ENCODE measurements around the gene ATM.

The ATM gene

DNA sequence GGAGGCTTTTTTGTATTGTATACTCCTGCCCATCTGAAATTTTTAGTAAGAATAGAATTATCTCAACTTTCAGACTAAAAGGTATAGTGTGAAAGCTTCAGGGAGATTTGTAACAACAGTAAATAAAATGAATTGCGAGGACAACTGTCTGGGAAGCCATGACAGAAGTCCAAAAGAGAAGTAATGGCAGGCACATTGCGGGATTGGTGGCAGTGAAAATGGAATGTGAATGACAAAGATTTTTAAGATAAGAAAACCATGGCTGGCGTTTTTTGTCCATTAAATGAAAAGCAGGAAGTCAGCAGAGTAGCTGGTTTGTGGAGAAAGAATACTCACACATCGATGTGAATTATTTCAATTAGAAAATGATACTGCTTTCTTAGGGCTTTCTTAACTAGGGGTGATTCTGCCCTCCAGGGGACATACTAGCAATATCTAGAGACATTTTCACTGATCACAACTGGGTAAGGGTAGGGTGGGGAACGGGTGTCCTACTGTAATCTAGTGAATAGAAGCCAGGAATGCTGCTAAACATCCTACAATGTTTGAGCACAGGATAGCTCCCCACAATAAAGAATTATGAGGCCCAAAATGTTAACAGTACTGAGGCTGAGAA is 2.0 kb upstream of the ATM start:
- no peak for DNase-seq (ENCODE audit: low read depth)

DNA sequence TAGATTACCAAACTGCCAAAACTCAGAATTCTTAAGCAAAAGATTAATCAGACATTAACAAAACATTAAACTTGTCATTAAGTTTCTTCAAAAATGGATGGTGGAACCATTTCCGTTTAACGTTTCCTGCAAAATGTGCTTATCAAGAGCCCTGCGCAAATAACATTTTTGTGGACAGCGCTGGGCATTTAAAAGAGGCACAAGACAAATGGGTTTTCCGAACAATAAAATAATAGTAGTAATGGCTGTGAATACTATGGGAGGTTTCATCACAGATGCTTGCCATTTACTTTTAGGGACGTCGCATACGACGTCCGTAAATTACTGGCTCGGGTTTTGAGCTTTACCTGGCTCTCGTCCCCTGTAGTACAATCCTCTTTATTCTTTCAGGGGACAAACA is 1.5 kb upstream of the ATM start:
- no peak for DNase-seq (ENCODE audit: low read depth)

DNA sequence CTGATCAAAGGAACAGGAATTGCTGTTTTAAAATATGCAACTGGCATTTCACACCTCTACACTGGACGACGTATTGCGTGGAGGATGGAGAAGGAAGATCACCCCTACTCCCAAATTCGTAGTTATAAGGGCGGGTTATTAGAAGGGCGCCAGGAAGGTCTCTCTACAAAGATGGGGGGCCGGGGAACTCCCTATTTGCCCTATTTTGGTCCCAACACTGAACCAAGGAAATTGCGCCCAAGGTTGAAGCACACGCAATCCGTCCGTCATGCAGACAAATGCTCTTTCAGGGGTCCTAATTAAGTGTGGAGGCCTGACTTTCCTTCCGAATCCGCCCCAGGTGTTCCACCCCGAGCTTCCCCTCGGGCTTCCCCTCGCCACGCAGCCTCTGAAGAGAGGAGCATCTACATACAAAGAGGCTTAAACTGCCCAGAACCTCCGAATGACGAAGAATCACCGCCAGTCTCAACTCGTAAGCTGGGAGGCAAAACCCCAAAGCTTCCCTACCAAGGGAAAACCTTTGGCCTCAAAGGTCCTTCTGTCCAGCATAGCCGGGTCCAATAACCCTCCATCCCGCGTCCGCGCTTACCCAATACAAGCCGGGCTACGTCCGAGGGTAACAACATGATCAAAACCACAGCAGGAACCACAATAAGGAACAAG is 825 bp upstream of the ATM start:
- DNase-seq (ENCODE audit: low read depth), result no peak

DNA sequence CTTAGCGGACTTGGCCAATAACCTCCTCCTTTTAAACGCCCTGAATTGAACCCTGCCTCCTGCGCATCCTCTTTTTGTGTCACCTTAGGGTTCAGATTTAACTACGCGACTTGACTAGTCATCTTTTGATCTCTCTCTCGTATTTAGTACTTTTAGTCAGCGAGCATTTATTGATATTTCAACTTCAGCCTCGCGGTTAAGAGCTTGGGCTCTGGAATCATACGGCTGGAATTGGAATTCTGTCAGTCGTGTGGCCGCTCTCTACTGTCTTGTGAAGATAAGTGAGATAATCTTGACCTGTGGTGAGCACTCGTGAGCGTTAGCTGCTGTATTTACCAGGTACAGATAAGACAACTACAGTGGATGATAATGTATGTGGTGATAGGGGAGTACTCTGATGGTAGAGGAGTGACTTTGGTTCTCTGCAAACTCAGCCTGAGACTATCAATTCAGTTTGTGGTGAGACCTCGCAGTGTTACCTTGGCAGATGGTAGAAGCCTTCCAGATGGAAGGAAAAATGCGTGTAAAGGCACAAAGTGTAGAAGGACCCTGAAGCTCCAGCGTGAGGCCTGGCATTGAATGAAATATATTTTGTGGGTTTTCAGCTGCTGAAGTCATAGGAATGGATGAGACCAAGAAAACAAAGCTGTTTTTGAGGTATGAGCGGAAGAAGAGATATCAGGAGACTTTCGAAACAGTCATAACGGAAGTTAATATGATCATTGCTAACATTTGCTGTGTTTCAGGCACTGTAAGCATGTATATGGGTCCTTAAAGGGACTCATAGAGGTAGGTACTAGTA is 682 bp downstream of the ATM start:
- peak; percentile 69 for DNase-seq (ENCODE audit: low read depth)

DNA sequence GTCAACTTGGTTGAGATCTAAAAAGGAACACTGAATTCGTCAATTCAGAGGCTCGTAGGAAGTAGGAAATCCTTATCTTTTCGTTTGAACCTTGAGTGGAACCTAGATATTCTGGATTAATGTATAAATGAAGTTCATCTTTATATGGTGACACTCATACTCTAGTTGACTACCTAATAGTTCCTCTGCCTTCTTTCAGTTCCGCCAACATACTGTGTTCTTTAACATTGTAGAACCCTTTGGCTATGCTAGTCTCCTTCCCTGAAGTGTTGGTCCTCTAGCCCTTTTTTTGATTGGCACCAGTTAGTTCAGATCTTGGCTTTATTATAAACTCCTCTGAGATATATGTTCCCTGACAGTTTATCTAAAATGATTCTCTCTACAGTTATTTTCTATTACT is 1.5 kb downstream of the ATM start:
- no peak for DNase-seq (ENCODE audit: low read depth)

DNA sequence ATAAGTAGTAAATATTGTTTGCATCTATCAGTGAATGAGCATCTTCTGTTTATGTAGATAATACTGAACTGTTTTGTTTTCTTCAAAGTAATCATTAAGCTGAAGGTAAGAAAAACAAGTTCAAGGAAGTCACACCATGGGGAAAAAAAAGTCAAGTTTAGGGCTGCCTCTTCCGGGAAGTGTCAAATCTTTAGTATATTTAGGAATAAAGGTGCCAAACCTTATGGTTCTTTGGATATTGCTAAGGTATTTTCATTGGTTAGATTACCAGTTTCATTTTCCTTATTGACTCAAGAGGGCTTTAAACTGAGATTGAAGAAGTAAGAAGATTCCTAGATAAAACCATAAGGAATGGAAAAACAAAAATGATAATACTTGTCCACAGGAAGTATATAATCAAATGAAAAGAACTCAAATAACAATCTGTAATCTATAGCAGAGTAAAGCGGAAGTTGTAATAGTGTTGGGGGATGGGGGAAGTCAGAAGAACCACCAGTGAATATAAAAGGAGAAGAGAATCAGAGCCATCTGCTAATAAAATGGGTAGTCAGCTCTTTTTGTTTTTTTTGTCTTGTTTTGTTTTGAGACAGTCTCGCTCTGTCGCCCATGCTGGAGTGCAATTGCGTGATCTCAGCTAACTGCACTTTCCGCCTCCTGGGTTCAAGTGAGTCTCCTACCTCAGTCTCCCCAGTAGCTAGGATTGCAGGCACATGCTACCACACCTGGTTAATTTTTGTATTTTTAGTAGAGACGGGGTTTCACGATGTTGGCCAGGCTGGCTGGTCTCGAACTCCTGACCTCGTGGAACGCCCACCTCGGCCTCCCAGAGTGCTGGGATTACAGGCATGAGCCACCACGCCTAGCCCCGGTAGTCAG is 2.3 kb downstream of the ATM start:
- DNase-seq (ENCODE audit: low read depth), result no peak

DNA sequence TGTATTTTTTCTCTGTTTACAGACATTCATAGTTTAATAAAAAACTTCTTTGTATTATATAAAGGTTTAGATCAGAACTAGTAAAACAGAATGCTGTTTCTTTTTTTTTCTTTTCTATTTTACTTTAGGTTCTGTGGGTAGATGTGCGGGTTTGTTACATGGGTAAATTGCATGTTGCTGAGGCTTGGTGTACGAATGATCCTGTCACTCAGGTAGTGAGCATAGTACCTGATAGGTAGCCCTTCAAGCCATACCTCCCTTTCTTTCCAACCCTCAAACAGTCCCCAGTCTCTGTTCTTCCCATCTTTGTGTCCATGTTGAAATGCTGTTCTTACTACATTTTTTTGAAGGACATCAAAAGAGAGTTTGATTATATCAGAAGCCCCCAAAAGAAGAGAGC is 3.2 kb downstream of the ATM start:
- DNase-seq (ENCODE audit: low read depth), result no peak

DNA sequence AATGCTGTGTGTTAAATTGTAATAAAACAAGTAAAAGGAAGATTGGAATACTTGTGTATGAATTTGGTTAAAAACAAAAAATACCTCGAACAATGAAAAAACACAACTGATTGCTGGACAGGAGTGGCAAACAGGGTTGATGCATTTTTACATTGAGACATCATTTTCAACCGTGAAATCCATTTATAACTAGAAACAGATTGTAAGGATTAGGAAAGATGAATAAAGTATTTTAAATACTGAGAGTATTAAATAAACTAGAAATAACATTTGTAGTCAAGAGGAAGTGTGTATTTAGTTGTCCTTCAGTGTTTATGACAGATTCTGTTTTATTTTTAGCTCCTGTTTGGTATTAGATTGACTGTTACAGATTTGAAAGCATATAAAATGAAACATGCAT is 5.4 kb downstream of the ATM start:
- DNase-seq (ENCODE audit: low read depth), result no peak

DNA sequence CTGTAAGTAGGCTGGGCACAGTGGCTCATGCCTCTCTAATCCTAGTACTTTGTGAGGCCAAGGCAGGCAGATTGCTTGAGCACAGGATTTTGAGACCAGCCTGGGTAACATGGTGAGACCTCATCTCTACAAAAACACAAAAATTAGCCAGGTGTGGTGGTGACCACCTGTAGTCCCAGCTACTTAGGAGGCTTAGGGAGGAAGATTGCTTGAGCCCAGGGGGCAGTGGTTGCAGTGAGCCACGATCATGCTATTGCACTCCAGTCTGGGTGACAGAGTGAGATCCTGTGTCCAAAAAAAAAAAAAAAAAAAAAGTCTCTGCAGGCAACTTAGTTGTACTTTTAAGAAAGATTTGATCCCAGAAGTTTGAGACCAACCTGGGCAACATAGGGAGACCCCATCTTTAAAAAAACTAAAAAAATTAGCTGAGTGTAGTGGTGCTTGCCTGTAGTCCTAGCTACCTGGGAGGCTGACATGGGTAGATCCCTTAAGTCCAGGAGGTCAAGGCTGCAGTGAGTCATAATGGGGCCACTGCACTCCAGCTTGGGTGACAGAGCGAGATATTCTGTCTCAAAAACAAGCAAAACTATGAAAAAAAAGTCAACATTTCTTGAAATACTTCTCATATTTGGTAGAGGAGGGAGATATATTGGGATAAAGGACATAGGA is 10.5 kb downstream of the ATM start:
- no peak for DNase-seq (ENCODE audit: low read depth)

DNA sequence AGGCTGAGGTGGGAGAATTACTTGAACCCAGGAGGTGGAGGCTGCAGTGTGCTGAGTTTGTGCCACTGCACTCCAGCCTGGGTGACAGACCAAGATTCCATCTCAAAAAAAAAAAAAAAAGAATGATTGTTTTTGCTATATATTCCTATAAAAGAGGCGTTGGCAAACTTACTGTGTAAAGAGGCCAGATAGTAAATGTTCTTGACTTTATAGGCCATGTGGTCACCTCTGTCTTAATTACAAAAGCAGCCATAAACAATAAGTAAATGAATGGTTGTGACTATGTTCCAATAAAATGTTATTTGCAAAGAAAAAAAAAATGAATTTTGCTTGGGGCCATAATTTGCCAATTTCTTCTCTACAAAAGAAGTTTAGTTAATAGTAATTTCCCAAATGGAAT is 12.3 kb downstream of the ATM start:
- no peak for DNase-seq (ENCODE audit: low read depth)

DNA sequence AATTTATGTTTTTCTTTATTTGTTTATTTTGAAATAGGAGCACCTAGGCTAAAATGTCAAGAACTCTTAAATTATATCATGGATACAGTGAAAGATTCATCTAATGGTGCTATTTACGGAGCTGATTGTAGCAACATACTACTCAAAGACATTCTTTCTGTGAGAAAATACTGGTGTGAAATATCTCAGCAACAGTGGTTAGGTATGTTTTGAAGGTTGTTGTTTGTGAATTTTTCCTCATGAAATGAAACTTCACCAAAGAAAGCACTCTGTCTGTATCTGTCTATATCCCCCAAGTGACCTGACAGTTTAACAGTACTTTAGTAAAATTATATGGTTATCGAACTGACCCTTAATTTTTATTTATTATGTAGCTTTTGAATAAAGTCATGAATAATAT is 12.8 kb downstream of the ATM start:
- no peak for DNase-seq (ENCODE audit: low read depth)

DNA sequence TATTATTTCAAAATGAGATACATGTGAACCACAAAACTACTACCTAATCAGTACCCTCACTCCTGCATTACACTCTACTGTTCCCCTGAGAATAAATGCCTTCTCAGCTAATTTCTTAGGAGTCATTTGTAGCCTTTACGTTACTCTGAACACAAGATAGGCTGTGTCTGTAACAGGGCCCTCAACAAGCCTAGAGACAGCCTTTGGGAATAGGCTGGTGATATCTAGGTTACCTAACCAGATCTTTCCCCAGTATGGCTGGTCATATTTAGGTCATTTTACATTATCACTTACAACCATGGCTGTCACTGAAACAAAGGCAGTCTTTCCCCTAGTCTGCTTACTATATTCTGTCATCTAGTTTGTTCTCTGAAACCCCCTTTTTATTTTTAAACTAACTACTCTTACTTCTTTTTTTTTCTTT is 14.2 kb downstream of the ATM start:
- no peak for DNase-seq (ENCODE audit: low read depth)

DNA sequence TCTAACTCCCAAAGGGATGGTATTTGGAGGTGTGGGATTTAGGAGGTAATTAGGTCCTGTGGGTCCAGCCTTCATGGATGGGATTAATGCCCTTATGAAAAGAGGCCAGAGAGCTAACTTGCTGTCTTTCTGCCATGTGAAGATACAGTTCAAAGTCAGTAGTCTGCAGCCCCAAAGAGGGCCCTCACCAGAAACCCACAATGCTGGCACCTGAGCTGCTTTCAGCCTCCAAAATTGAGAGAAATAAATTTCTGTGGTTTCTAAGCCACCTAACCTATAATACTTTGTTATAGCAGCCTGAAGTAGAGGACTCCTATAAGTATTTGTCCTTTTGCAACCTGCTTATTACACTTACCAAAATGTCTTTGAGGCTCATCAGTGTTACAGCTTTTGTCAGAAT is 16.2 kb downstream of the ATM start:
- no peak for DNase-seq (ENCODE audit: low read depth)

DNA sequence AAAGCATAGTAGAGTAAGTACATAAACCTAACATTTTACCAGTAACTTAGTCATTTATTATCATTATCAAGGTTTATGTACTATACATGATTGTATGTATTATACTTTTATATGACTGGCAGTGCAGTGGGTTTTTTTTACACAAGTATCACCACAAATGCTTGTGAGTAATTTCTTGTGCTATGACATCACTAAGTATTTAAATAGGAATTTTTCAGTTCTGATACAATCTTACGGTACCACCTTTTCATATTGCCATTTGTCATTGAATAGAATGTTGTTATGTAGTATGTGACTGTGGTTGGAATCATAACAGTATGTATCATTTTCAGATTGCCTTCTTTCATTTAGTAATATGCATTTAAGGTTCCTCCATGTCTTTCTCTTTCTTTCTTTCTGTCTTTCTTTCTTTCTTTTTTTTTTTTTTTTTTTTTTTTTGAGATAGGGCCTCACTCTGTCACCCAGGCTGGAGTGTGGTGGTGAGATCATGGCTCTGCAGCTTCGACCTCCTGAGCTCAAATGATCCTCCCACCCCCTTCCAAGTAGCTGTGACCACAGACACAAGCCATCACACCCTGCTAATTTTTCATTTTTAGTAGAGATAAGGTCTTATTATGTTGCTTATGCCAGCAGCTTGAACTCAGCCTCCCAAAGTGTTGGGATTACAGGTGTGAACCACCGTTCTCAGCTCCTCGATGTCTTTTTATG is 18.6 kb downstream of the ATM start:
- no peak for DNase-seq (ENCODE audit: low read depth)

DNA sequence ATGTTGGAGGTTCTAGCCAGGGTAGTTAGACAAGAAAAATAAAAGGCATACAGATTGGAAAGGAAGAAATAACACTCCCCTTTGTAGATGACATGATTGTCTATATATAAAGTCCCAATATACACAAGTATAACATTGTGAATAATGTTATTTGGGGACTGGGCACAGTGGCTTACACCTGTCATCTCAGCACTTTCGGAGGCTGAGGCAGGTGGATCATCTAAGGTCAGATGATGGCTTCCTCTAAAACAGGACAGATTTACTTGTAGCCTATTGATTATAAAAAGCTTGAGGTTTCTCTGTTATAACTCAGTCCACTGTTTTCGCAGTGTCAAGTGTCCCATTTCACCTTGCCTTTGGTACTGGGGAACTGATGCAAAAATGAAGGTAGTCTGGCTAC is 19.6 kb downstream of the ATM start:
- no peak for DNase-seq (ENCODE audit: low read depth)

DNA sequence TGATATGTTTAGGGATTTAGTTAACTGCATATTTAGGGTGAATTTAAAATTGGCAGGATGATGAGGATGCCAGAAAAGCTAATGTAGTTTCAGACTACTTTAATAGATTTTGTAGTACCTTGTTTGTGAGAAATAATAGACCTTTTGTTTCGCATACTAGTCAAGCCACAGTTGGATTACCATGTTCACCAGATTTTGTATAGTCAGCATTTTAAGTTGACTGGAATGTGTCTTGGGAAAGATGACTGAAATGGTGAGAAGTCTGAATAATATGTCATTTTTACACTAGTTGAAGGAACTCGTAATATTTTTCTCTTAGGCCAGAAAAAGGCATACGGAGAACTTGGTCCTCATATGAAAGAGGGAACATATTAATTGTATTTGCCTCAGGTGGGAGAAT is 23.4 kb downstream of the ATM start:
- no peak for DNase-seq (ENCODE audit: low read depth)

DNA sequence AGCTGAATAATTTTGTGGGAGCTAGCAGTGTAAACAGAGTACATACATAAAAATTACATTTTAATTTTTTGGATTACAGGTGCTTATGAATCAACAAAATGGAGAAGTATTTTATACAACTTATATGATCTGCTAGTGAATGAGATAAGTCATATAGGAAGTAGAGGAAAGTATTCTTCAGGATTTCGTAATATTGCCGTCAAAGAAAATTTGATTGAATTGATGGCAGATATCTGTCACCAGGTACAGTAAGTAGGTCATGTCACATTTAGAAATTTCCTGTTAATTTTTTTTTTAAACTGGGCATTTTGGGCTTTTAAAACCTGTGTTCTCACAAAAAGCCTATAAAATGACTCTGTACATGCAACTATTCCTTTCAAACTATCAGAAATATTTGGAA is 24.0 kb downstream of the ATM start:
- DNase-seq (ENCODE audit: low read depth), result no peak

DNA sequence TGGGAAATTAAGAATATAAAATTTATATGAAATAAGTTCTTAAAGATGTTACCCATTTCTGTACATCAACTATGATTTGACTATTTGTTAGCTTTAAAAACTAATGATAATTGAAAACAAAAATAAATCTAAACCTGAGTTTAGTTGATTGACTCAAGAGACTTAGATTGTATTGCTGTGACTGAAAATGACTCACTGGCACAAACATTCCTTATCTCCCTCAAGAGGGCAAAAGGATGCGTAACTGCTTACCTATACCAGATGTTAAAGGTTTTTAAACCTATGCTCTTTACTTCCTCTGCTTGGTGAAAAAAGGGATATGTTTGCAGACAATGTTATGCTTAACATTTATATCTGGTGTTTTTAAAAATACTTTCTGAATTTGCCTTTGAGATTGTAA is 30.3 kb downstream of the ATM start:
- DNase-seq (ENCODE audit: low read depth), result no peak

DNA sequence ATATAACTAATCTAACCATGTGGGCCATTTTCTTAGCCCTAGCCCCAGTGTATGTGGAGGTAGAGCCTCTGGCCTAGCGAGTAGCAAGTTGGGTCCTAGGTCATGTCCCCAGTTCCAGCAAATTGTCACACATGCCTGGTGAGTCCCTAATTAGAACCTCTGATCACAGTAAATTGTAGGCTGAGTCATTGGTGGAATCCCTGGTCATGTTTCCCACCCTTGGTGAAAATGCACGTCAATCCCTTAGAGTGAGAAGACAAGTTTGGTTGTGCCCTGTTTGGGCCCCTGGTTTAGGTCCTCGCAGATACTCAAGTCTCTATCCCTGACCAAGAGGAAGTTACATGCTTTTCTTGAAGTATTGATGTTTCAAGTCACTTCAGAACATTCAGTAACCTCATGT is 46.7 kb downstream of the ATM start:
- no peak for DNase-seq (ENCODE audit: low read depth)

DNA sequence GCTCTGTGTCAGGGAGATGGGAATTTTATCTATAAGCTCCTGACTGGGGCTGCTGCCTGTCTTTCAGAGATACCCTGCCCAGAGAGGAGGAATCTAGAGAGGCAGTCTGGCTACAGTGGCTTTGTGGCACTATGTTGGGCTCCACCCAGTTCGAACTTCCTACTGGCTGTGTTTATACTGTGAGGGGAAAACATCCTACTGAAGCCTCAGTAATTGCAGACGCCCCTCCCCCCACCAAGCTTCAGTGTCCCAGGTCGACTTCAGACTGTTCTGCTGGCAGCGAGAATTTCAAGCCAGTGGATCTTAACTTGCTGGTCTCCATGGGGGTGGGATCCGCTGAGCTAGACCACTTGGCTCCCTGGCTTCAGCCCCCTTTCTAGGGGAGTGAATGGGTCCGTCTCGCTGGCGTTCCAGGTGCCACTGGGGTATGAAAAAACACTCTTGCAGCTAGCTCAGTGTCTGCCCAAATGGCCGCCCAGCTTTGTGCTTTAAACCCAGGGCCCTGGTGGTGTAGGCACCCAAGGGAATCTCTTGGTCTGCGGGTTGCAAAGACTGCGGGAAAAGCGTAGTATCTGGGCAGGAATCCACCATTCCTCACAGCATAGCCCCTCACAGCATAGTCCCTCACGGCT is 54.2 kb downstream of the ATM start:
- DNase-seq (ENCODE audit: low read depth), result peak; percentile 8

DNA sequence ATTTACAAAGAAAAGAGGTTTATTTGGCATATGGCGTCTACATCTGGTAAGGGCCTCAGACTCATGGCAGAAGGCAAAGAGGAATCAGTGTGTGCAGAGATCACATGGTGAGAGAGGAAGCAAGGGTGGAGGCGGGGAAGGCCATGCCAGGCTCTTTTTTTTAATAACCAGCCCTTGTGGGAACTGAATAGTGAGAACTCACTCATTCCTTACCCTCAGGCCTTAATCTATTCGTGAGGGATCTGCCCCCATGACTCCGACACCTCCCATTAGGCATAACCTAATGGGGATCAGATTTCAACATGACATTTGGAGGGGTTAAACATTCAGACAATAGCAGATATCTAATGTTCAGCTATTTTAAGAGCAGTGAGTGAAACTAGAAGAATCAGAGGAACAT is 55.7 kb downstream of the ATM start:
- DNase-seq (ENCODE audit: low read depth), result no peak
